HCT116 (cell line): ENCODE data around the gene TOP2B. TPM values are rescaled to one million over a fixed set of nuclear protein-coding genes. Genes with fewer than 3 reads are reported as not detected.
A peak's percentile ranks its signal among the peaks of the same experiment; 100 is the strongest.

Source experiments
- ATAC-seq: fragments of 200-7000 bp; cut with Tn5 transposase; 2 replicates; pipeline ENCODE4 v1.9.1; 2020; ENCODE audit warnings: mild to moderate bottlenecking, moderate library complexity
- BruUV-seq: library from RNA; stranded (reverse); fragments of 400-500 nt; replicated peaks from 2 replicates; lab custom pipeline; 2021; lab: Mats Ljungman, UMichigan
- CTCF ChIA-PET: fragments of 300-600 bp; sonication (Branson Sonifier 250); formaldehyde crosslinking; loops from one replicate; lab custom pipeline; 2021; ENCODE audit warnings: antibody characterized with exemption; lab: Charles Lee
- POLR2A ChIA-PET: fragments of 300-600, 350-600 bp; sonication (Branson Sonifier 250); formaldehyde crosslinking; loops from one replicate; lab custom pipeline; 2021; ENCODE audit warnings: antibody characterized with exemption; lab: Charles Lee
- RAD21 ChIA-PET, 2 experiments: fragments of 300-600 bp; sonication (Branson Sonifier 250); formaldehyde crosslinking; loops; one replicate each; lab custom pipeline; 2023; ENCODE audit warnings: low total read pairs in 2 of 2; ENCODE audit not compliant: uncharacterized antibody in 2 of 2, unreplicated experiment in 2 of 2, low non-redundant PET in 1 of 2; lab: Charles Lee
- DNase-seq: peaks from one replicate; pipeline ENCODE4 v3.0.0-alpha.2; 2010; ENCODE audit warnings: low read depth, low spot score
- H2AFZ ChIP-seq: fragments of 200-600 bp; shearing (Covaris generic), sonication (generic); 2 replicates; pipeline ENCODE4 v1.6.1; 2017; ENCODE audit warnings: low read depth, mixed run types, mixed read lengths, antibody characterized with exemption, low read length; ENCODE audit not compliant: poor library complexity, severe bottlenecking
- H3K27ac ChIP-seq: 2 replicates; pipeline ENCODE4 v1.5.1; 2012; ENCODE audit warnings: low read depth, low read length
- H3K27me3 ChIP-seq: fragments of 200-600 bp; sonication (generic); 2 replicates; pipeline ENCODE4 v1.6.1; 2016; ENCODE audit warnings: mixed run types, low read length, mixed read lengths; ENCODE audit not compliant: insufficient read depth
- H3K36me3 ChIP-seq, 2 experiments: fragments of 200-500 bp in 1 of 2; fragments of 200-600 bp in 1 of 2; sonication (Bioruptor generic) in 1 of 2; sonication (generic) in 1 of 2; 2 replicates each; pipeline versions ENCODE4 v1.5.1 to v1.6.1; 2014 to 2016; ENCODE audit warnings: low read length in 2 of 2, inconsistent platforms in 1 of 2, mixed read lengths in 1 of 2, mixed run types in 1 of 2; ENCODE audit not compliant: insufficient read depth in 2 of 2, control insufficient read depth in 1 of 2
- H3K4me1 ChIP-seq, 2 experiments: fragments of 200-600 bp in 1 of 2; sonication (generic) in 1 of 2; 2 replicates each; pipeline versions ENCODE4 v1.5.1 to v1.6.1; 2012 to 2017; ENCODE audit warnings: low read length in 2 of 2, inconsistent platforms in 1 of 2, mild to moderate bottlenecking in 1 of 2, mixed read lengths in 1 of 2, mixed run types in 1 of 2, moderate library complexity in 1 of 2; ENCODE audit not compliant: insufficient read depth in 2 of 2, control insufficient read depth in 1 of 2
- H3K4me2 ChIP-seq: fragments of 200-600 bp; sonication (generic); 2 replicates; pipeline ENCODE4 v1.6.1; 2017; ENCODE audit warnings: mixed run types, low read length, mixed read lengths
- H3K4me3 ChIP-seq, 2 experiments: fragments of 200-600 bp in 1 of 2; sonication (generic) in 1 of 2; replicated peaks in 1 of 2; 2 replicates each; pipeline ENCODE4 v1.5.1; 2011 to 2016; ENCODE audit warnings: low read length in 2 of 2, control low read depth in 1 of 2, low read depth in 1 of 2, mild to moderate bottlenecking in 1 of 2, mixed read lengths in 1 of 2, mixed run types in 1 of 2
- H3K79me2 ChIP-seq: fragments of 200-600 bp; sonication (generic); 2 replicates; pipeline ENCODE4 v1.6.1; 2017; ENCODE audit warnings: mild to moderate bottlenecking, mixed run types, low read length, moderate library complexity, mixed read lengths; ENCODE audit not compliant: insufficient read depth
- H3K9ac ChIP-seq: fragments of 200-600 bp; sonication (generic); 2 replicates; pipeline ENCODE4 v1.6.1; 2016; ENCODE audit warnings: low read length, mixed read lengths
- H3K9me2 ChIP-seq: fragments of 200-600 bp; sonication (generic), shearing (Covaris generic); 2 replicates; pipeline ENCODE4 v1.6.1; 2017; ENCODE audit warnings: mixed run types, mild to moderate bottlenecking, moderate library complexity; ENCODE audit not compliant: insufficient read depth
- H3K9me3 ChIP-seq, 2 experiments: fragments of 200-500 bp in 1 of 2; fragments of 200-600 bp in 1 of 2; sonication (Bioruptor generic) in 1 of 2; sonication (generic) in 1 of 2; 2 replicates each; pipeline ENCODE4 v1.6.1; 2014 to 2017; ENCODE audit warnings: low read length in 2 of 2, mixed read lengths in 2 of 2, inconsistent platforms in 1 of 2, low read depth in 1 of 2, mild to moderate bottlenecking in 1 of 2, mixed run types in 1 of 2, moderate library complexity in 1 of 2; ENCODE audit not compliant: control insufficient read depth in 1 of 2, insufficient read depth in 1 of 2
- H4K20me1 ChIP-seq: fragments of 200-600 bp; sonication (generic), shearing (Covaris generic); 2 replicates; pipeline ENCODE4 v1.6.1; 2017; ENCODE audit warnings: mixed run types, mild to moderate bottlenecking, moderate library complexity; ENCODE audit not compliant: insufficient read depth
- CEBPB ChIP-seq: IDR thresholded peaks from 2 replicates; pipeline ENCODE4 v1.6.1; 2012; ENCODE audit warnings: low read depth
- EGR1 ChIP-seq: IDR thresholded peaks from 2 replicates; pipeline ENCODE4 v1.6.1; 2012; ENCODE audit warnings: low read depth
- ELF1 ChIP-seq: IDR thresholded peaks from 2 replicates; pipeline ENCODE4 v1.6.1; 2012; ENCODE audit warnings: low read depth, borderline replicate concordance
- FOSL1 ChIP-seq: IDR thresholded peaks from 2 replicates; pipeline ENCODE4 v1.6.1; 2012; ENCODE audit warnings: low read depth
- JUND ChIP-seq: IDR thresholded peaks from 2 replicates; pipeline ENCODE4 v1.6.1; 2012
- SP1 ChIP-seq: IDR thresholded peaks from 2 replicates; pipeline ENCODE4 v1.6.1; 2012; ENCODE audit warnings: low read depth
- SRF ChIP-seq: IDR thresholded peaks from 2 replicates; pipeline ENCODE4 v1.6.1; 2012; ENCODE audit warnings: low read depth
- ZFX ChIP-seq: fragments of 450-650 bp; IDR thresholded peaks from 2 replicates; pipeline ENCODE4 v1.6.1; 2017
- ZNF274 ChIP-seq: fragments of 200-500 bp; sonication (Bioruptor generic); IDR thresholded peaks from 2 replicates; pipeline ENCODE4 v1.6.1; 2014; ENCODE audit warnings: mild to moderate bottlenecking, low read depth, low read length, inconsistent platforms
- intact Hi-C: fragments of 100-400 bp; cut with micrococcal nuclease; formaldehyde crosslinking; loops from 2 replicates; pipeline ENCODE4 v1.10.0; 2022
- total RNA-seq: library from RNA; stranded (reverse); gene quantifications from one replicate; pipeline ENCODE4 v1.2.1, GENCODE V29; 2021; ENCODE audit not compliant: unreplicated experiment
- TF ChIP-seq, protein P1 (sequence below): IDR thresholded peaks from 2 replicates; pipeline ENCODE4 v1.6.1; 2012

The TOP2B gene
- total RNA-seq, 1 experiment from 2014 or later = 101 TPM

DNA sequence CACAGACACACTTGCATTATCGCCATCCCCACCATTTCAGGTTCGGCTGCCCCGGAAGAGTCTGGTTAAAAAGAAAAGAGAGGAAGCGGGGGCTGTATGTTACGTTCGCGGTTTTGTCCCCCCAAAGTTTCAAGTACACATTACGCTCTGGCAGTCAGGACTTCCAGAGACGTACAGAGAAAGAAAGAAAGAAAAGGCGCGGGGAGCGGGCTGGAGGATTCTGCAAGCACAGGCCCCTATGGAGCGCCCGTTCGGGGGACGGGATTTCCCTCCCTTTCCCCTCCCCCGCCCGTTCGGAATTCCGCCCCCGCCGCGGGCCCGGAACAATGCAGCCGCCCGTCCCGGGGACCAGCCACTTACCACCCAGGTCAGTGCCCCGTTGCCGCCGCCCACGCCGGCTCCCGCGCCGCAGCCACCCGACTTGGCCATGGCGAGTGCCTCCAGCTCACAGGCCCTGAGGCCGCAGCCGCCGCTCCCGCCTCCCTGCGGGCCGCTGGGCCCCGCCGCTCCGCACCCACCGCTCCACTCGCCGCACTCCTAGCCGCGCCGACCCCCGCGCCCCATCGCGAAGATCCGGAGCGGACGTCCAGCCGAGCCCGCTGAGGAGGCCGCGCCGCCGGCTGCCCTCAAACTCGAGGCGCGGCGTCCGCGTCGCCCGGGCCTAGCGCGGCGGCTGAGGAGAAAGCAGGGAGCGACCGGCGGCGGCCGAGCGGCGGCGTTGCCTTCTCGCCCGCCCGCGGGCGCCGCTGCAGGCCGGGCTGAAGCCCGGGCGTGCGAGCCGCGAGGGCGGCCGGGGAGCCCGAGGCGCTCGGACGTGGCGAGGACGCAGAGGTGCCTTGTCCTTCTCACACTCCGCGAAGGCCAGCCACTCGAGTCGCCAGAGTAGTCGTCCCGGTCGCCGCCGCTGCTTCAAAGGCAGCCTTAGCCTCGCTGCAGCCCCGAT, 567 bp downstream of the TOP2B start:
- H3K9ac ChIP-seq = peak overlapping the region; percentile 81
- ChIA-PET POLR2A (no interaction called here), RAD21 (no interaction called here), CTCF (no interaction called here)
- DNase-seq (peak; percentile 3), ATAC-seq (peak; percentile 59)
- no peaks in the 10 kb centered on the region for H3K27me3 ChIP-seq
- peaks cover 8 to 17% of the 10 kb centered on the region in 2 experiments; a peak in 3 of 4 replicates for H3K4me1 ChIP-seq
- BruUV-seq = no TSS peak
- no peak overlapping the region for H2AFZ ChIP-seq
- H3K4me3 ChIP-seq = peak overlapping the region; percentile 57 to 75
- peaks cover 47% of the 10 kb centered on the region for H3K79me2 ChIP-seq
- H3K36me3 ChIP-seq = no peaks in the 10 kb centered on the region
- H3K4me2 ChIP-seq = peak overlapping the region; percentile 96
- intact Hi-C loops = loop anchor here (2.0 kb wide), 1 partner anchor 125 kb away; no protein-coding TSS in a partner anchor
- peak overlapping the region; percentile 92 for H3K27ac ChIP-seq
- H3K9me3 ChIP-seq = no peaks in the 10 kb centered on the region
- peak; percentile 100 for TF ChIP-seq ZFX
- TF ChIP-seq ZNF274 = no peak
- no peak for TF ChIP-seq FOSL1
- TF ChIP-seq SP1 = no peak
- TF ChIP-seq, protein P1, sequence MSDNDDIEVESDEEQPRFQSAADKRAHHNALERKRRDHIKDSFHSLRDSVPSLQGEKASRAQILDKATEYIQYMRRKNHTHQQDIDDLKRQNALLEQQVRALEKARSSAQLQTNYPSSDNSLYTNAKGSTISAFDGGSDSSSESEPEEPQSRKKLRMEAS = no peak
- no peak for TF ChIP-seq SRF
- TF ChIP-seq EGR1 = peak; percentile 86
- TF ChIP-seq JUND = no peak
- TF ChIP-seq ELF1 = no peak
- no peak for TF ChIP-seq CEBPB
- H4K20me1 ChIP-seq = no peaks in the 10 kb centered on the region
- no peaks in the 10 kb centered on the region for H3K9me2 ChIP-seq
